OCI-LY1 (cell line): ENCODE data around the gene ITPK1.

Experiments
- EZH2 ChIP-seq: fragments of 200-600 bp; sonication (generic), shearing (Covaris generic); IDR thresholded peaks from 2 replicates; pipeline ENCODE4 v1.8.0; 2017; ENCODE audit warnings: borderline replicate concordance, mixed run types, mild to moderate bottlenecking, antibody characterized with exemption, low read length, moderate library complexity, mixed read lengths
- TF ChIP-seq, protein P1 (sequence below): fragments of 200-600 bp; sonication (generic), shearing (Covaris generic); IDR thresholded peaks from 2 replicates; pipeline ENCODE4 v1.5.1; 2017; ENCODE audit warnings: mild to moderate bottlenecking, antibody characterized with exemption, low read length, moderate library complexity, mixed read lengths

DNA sequence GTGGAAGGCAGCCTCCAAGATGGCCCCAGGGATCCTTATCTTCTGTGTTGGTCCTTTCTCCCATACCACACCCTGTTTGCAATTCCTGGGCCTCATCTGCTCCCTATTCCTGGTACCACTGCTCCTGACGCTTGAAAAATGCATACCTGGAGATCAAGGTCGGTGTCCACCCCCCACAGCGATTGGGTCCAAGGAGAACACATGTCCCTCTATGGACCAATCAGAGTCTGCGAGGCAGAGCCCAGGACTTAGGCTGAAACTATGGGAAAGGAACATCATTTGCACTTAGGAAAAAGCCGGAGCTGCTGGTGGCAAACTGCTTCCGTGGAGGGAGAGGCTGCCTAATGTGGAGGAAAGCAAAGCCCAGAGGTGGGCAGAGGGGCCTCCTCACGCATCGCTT, 33.3 kb upstream of the ITPK1 start:
- TF ChIP-seq EZH2: no peak
- TF ChIP-seq, protein P1, sequence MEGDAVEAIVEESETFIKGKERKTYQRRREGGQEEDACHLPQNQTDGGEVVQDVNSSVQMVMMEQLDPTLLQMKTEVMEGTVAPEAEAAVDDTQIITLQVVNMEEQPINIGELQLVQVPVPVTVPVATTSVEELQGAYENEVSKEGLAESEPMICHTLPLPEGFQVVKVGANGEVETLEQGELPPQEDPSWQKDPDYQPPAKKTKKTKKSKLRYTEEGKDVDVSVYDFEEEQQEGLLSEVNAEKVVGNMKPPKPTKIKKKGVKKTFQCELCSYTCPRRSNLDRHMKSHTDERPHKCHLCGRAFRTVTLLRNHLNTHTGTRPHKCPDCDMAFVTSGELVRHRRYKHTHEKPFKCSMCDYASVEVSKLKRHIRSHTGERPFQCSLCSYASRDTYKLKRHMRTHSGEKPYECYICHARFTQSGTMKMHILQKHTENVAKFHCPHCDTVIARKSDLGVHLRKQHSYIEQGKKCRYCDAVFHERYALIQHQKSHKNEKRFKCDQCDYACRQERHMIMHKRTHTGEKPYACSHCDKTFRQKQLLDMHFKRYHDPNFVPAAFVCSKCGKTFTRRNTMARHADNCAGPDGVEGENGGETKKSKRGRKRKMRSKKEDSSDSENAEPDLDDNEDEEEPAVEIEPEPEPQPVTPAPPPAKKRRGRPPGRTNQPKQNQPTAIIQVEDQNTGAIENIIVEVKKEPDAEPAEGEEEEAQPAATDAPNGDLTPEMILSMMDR: no peak
